ENCODE measurements around the gene PCDHGB6.
"Not testable (repeated sequence)": the region's sequence is repeated elsewhere in the genome, so short reads cannot be mapped to it uniquely, and the experiment has no call there.

PCDHGB6 gene

GRCh38 chr5:141388661-141389060 lies 19.2 kb upstream of the PCDHGB6 start:
- DNase-seq (ENCODE audit: low spot score), result no peak

- DNase-seq (ENCODE audit: low spot score), result no peak
Observed at GRCh38 chr5:141389153-141390042, 18.4 kb upstream of the PCDHGB6 start.

GRCh38 chr5:141392429-141393198 lies 15.2 kb upstream of the PCDHGB6 start, which contains the start of gene PCDHGA8:
TSS of gene PCDHGA8 (plus strand) at chr5:141392633. CDS start at chr5:141392814, 181 bp downstream.
- no peak for DNase-seq (ENCODE audit: low spot score)

- no peak for DNase-seq (ENCODE audit: low spot score)
Observed at GRCh38 chr5:141393267-141393666, 14.6 kb upstream of the PCDHGB6 start.

- not testable (repeated sequence) for DNase-seq (ENCODE audit: low spot score)
Observed at GRCh38 chr5:141394401-141395187, 13.2 kb upstream of the PCDHGB6 start.

GRCh38 chr5:141397756-141398551 lies 9.9 kb upstream of the PCDHGB6 start, which contains the start of gene PCDHGB5:
TSS of gene PCDHGB5 (plus strand) at chr5:141397947. CDS start at chr5:141398128, 181 bp downstream.
- DNase-seq (ENCODE audit: low spot score), result not testable (repeated sequence)

- DNase-seq (ENCODE audit: low spot score), result no peak
Observed at GRCh38 chr5:141398608-141399007, 9.2 kb upstream of the PCDHGB6 start.

GRCh38 chr5:141399555-141400258 lies 8.1 kb upstream of the PCDHGB6 start:
- no peak for DNase-seq (ENCODE audit: low spot score)

- DNase-seq (ENCODE audit: low spot score), result peak; percentile 8
Observed at GRCh38 chr5:141402553-141403243, 5.1 kb upstream of the PCDHGB6 start, which contains the start of gene PCDHGA9. TSS of gene PCDHGA9 (plus strand) at chr5:141402778. CDS start at chr5:141402953, 175 bp downstream.

- DNase-seq (ENCODE audit: low spot score), result no peak
Observed at GRCh38 chr5:141403387-141403786, 4.4 kb upstream of the PCDHGB6 start.

GRCh38 chr5:141409598-141410306 lies 1.9 kb downstream of the PCDHGB6 start:
- no peak for DNase-seq (ENCODE audit: low spot score)

- no peak for DNase-seq (ENCODE audit: low spot score)
Observed at GRCh38 chr5:141411575-141411974, 3.8 kb downstream of the PCDHGB6 start.

GRCh38 chr5:141412854-141413539 lies 5.2 kb downstream of the PCDHGB6 start, which contains the start of gene PCDHGA10:
TSS of gene PCDHGA10 (plus strand) at chr5:141412987. CDS start at chr5:141413176, 189 bp downstream.
- peak; percentile 12 for DNase-seq (ENCODE audit: low spot score)

- DNase-seq (ENCODE audit: low spot score), result no peak
Observed at GRCh38 chr5:141413540-141414069, 5.8 kb downstream of the PCDHGB6 start.

GRCh38 chr5:141414548-141415274 lies 6.9 kb downstream of the PCDHGB6 start:
- DNase-seq (ENCODE audit: low spot score), result not testable (repeated sequence)

- not testable (repeated sequence) for DNase-seq (ENCODE audit: low spot score)
Observed at GRCh38 chr5:141415275-141415618, 7.4 kb downstream of the PCDHGB6 start.

- peak; percentile 16 for DNase-seq (ENCODE audit: low spot score)
Observed at GRCh38 chr5:141417494-141418172, 9.8 kb downstream of the PCDHGB6 start, which contains the start of gene PCDHGB7. TSS of gene PCDHGB7 (plus strand) at chr5:141417677. CDS start at chr5:141417860, 183 bp downstream.

All from pons (tissue), 1 donor.